Measurements from ENCODE around the gene PCDHGA1. TPM values are rescaled to one million over a fixed set of nuclear protein-coding genes. Genes with fewer than 3 reads are reported as not detected.
A peak's percentile ranks its signal among the peaks of the same experiment; 100 is the strongest.

PCDHGA1 gene
- total and polyA plus RNA-seq, 9 of the 15 experiments (the other 6 are each of a cell fraction or from before 2014, with no cell fraction given): 0.05 to 0.26 (median 0.18) TPM; not detected in 2

GRCh38 chr5:141326088-141326854, 4.0 kb upstream of the PCDHGA1 start (continued):
- TF ChIP-seq CEBPZ (IDR thresholded peaks at IDR 0.05; ENCODE audit: borderline replicate concordance, low read depth, low read length) (no peak), RBM39 (optimal IDR thresholded peaks at IDR 0.05; ENCODE audit: low read depth, low read length) (no peak), ESRRA (IDR thresholded peaks at IDR 0.05; ENCODE audit: borderline replicate concordance, low read depth) (no peak), TCF7 (IDR thresholded peaks at IDR 0.05; ENCODE audit: borderline replicate concordance) (no peak), POLR3A (IDR thresholded peaks at IDR 0.05; ENCODE audit: borderline replicate concordance, extremely low read depth, insufficient read depth, insufficient read length) (no peak), ETS1 (conservative IDR thresholded peaks at IDR 0.05; ENCODE audit: control insufficient read depth, low read depth, low read length) (no peak), E2F6 (IDR thresholded peaks at IDR 0.05; ENCODE audit: borderline replicate concordance in 1 of 2, extremely low read depth in 1 of 2, insufficient read depth in 1 of 2, insufficient read length in 1 of 2, low read depth in 1 of 2, low read length in 1 of 2, poor library complexity in 1 of 2, severe bottlenecking in 1 of 2) (peak; percentile 71 to 91), ZNF511 (CRISPR knock-in tag; IDR thresholded peaks at IDR 0.05) (no peak), KLF6 (CRISPR knock-in tag; IDR thresholded peaks at IDR 0.05; ENCODE audit: borderline replicate concordance) (no peak), PREB (CRISPR knock-in tag; IDR thresholded peaks at IDR 0.05) (no peak), ZNF3 (CRISPR knock-in tag; IDR thresholded peaks at IDR 0.05) (no peak), ZNF395 (CRISPR knock-in tag; IDR thresholded peaks at IDR 0.05) (no peak), ZNF174 (CRISPR knock-in tag; IDR thresholded peaks at IDR 0.05) (no peak), LARP7 (IDR thresholded peaks at IDR 0.05) (no peak), BHLHE40 (IDR thresholded peaks at IDR 0.05; ENCODE audit: low read length) (no peak), ZNF644 (tag; IDR thresholded peaks at IDR 0.05; ENCODE audit: low read depth) (no peak), TBP (optimal IDR thresholded peaks at IDR 0.05; ENCODE audit: low read depth, low read length) (peak; percentile 64), FOXK1 (CRISPR knock-in tag; IDR thresholded peaks at IDR 0.05; ENCODE audit: borderline replicate concordance) (no peak)

Measured in K562 (cell line).